A549 (cell line): ENCODE results near the gene DNAAF5. TPM values are rescaled to one million over a fixed set of nuclear protein-coding genes. Genes with fewer than 3 reads are reported as not detected.

Experiments used
- ATAC-seq, 2 experiments: fragments of 200-7000 bp in 1 of 2; fragments of >200 bp in 1 of 2; cut with Nextera tagmentation in 1 of 2; cut with Tn5 transposase in 1 of 2; 3 replicates each; pipeline versions ENCODE4 v1.8.0 to v1.9.1; 2018 to 2020; ENCODE audit warnings: mild to moderate bottlenecking in 1 of 2, moderate library complexity in 1 of 2
- CTCF ChIA-PET: fragments of 300-600 bp; sonication (Branson Sonifier 250); formaldehyde crosslinking; extraction: SDS; loops from one replicate; lab custom pipeline; 2021; ENCODE audit warnings: antibody characterized with exemption, inconsistent platforms; lab: Yijun Ruan, JAX
- POLR2A ChIA-PET: fragments of 350-600 bp; formaldehyde crosslinking; extraction: SDS; loops from one replicate; lab custom pipeline; 2021; ENCODE audit warnings: antibody characterized with exemption, inconsistent platforms; lab: Yijun Ruan, JAX
- DNase-seq, 2 experiments: peaks; one replicate each; pipeline versions ENCODE4 v3.0.0 to v3.0.0-alpha.2; 2011 to 2016; ENCODE audit warnings: low read depth in 1 of 2, low spot score in 1 of 2
- FAIRE-seq: peaks from 2 replicates; lab custom pipeline; 2011; peaks lifted over from hg19 to GRCh38; lab: Jason Lieb, UNC
- H3K27ac ChIP-seq, 2 experiments: fragments of >200 bp; sonication (Bioruptor Twin); formaldehyde crosslinking; 3 replicates each; pipeline ENCODE4 v1.5.1; 2016 to 2017
- H3K4me1 ChIP-seq: fragments of >200 bp; sonication (Bioruptor Twin); formaldehyde crosslinking; 3 replicates; pipeline ENCODE4 v1.6.1; 2016
- H3K4me2 ChIP-seq: fragments of >200 bp; sonication (Bioruptor Twin); formaldehyde crosslinking; 3 replicates; pipeline ENCODE4 v1.6.1; 2016
- H3K4me3 ChIP-seq: fragments of >200 bp; sonication (Bioruptor Twin); formaldehyde crosslinking; 3 replicates; pipeline ENCODE4 v1.5.1; 2016
- H3K9me3 ChIP-seq: fragments of >200 bp; sonication (Bioruptor Twin); formaldehyde crosslinking; 3 replicates; pipeline ENCODE4 v1.6.1; 2016
- CHD2 ChIP-seq: fragments of 150-350 bp; IDR thresholded peaks from 2 replicates; pipeline ENCODE4 v1.6.1; 2014; ENCODE audit warnings: low read length; ENCODE audit not compliant: partially characterized antibody
- EP300 ChIP-seq, 2 experiments: fragments of >200 bp; sonication (Bioruptor Twin); formaldehyde crosslinking; IDR thresholded peaks; 2 replicates in 1 of 2; 3 replicates in 1 of 2; pipeline ENCODE4 v1.6.1; 2016 to 2017
- ESRRA ChIP-seq: fragments of 150-350 bp; IDR thresholded peaks from 2 replicates; pipeline ENCODE4 v1.6.1; 2014; ENCODE audit warnings: mild to moderate bottlenecking, low read length, borderline replicate concordance
- FOSL2 ChIP-seq, 2 experiments: fragments of 450-650 bp in 1 of 2; fragments of >200 bp in 1 of 2; sonication (Bioruptor Twin) in 1 of 2; formaldehyde crosslinking; IDR thresholded peaks; 2 replicates each; pipeline versions ENCODE4 v1.5.0 to v1.6.1; 2016 to 2020; ENCODE audit warnings: mild to moderate bottlenecking in 1 of 2, moderate library complexity in 1 of 2
- FOXS1 ChIP-seq: fragments of 250-450 bp; sonication (Bioruptor Pico); IDR thresholded peaks from 2 replicates; pipeline ENCODE4 v1.5.0; 2020; ENCODE audit warnings: mild to moderate bottlenecking, moderate library complexity
- HDAC2 ChIP-seq: fragments of 200-600 bp; sonication (generic); IDR thresholded peaks from 2 replicates; pipeline ENCODE4 v1.6.1; 2016
- HOXA7 ChIP-seq: fragments of 250-450 bp; sonication (Bioruptor Pico); IDR thresholded peaks from 2 replicates; pipeline ENCODE4 v1.5.0; 2020; ENCODE audit warnings: mild to moderate bottlenecking, moderate library complexity
- JUN ChIP-seq, 2 experiments: fragments of >200 bp; sonication (Bioruptor Twin); formaldehyde crosslinking; IDR thresholded peaks; 2 replicates in 1 of 2; 3 replicates in 1 of 2; pipeline ENCODE4 v1.6.1; 2016 to 2017
- JUNB ChIP-seq: fragments of >200 bp; sonication (Bioruptor Twin); formaldehyde crosslinking; IDR thresholded peaks from 2 replicates; pipeline ENCODE4 v1.6.1; 2016
- KDM1A ChIP-seq: fragments of 200-600 bp; sonication (generic); IDR thresholded peaks from 2 replicates; pipeline ENCODE4 v1.6.1; 2016; ENCODE audit warnings: low read depth, mild to moderate bottlenecking
- MAFK ChIP-seq: fragments of 450-650 bp; IDR thresholded peaks from 2 replicates; pipeline ENCODE4 v1.6.1; 2014; ENCODE audit not compliant: partially characterized antibody
- NFE2L2 ChIP-seq: fragments of 150-350 bp; conservative IDR thresholded peaks from 2 replicates; pipeline ENCODE4 v1.6.1; 2014; ENCODE audit warnings: low read length
- RARB ChIP-seq: fragments of 250-450 bp; sonication (Bioruptor Pico); IDR thresholded peaks from 2 replicates; pipeline ENCODE4 v1.8.0; 2021; ENCODE audit warnings: mild to moderate bottlenecking, moderate library complexity
- SREBF2 ChIP-seq: fragments of 450-650 bp; IDR thresholded peaks from 2 replicates; pipeline ENCODE4 v1.6.1; 2014; ENCODE audit warnings: mild to moderate bottlenecking, moderate library complexity
- TP53 ChIP-seq: fragments of 250-450 bp; sonication (Bioruptor Pico); IDR thresholded peaks from 2 replicates; pipeline ENCODE4 v1.5.0; 2021; ENCODE audit warnings: mild to moderate bottlenecking, moderate library complexity
- ZNF302 ChIP-seq: fragments of 250-450 bp; sonication (Bioruptor Pico); IDR thresholded peaks from 2 replicates; pipeline ENCODE4 v1.9.0; 2021; ENCODE audit warnings: inconsistent platforms, mild to moderate bottlenecking, moderate library complexity
- whole genome bisulfite sequencing: methylation state at CpG from one replicate; pipeline ENCODE4 v1.1.6; 2017; ENCODE audit errors: missing lambda C conversion rate; 5-methylcytosine and 5-hydroxymethylcytosine counted together
- polyA plus RNA-seq, 4 experiments: library from polyadenylated mRNA; depleted of rRNA in 3 of 4; stranded (reverse); fragments of >200 nt; fragmentation: RNase III in 1 of 4; extraction: RNeasy Plus Mini Kit Qiagen cat#74134 plus additional on column Dnase treatment in 1 of 4; gene quantifications; 2 replicates in 3 of 4; 3 replicates in 1 of 4; pipeline ENCODE4 v1.2.3, GENCODE V29; 2011 to 2017
- TF ChIP-seq, protein P1 (sequence below): fragments of 150-350 bp; IDR thresholded peaks from 2 replicates; pipeline ENCODE4 v1.6.1; 2014; ENCODE audit warnings: low read depth, mild to moderate bottlenecking, low read length
- TF ChIP-seq, protein P2 (sequence below): fragments of 450-650 bp; IDR thresholded peaks from 2 replicates; pipeline ENCODE4 v1.6.1; 2014; ENCODE audit warnings: antibody characterized with exemption
- TF ChIP-seq, protein P3 (sequence below): fragments of >200 bp; sonication (Bioruptor Twin); formaldehyde crosslinking; IDR thresholded peaks from 3 replicates; pipeline ENCODE4 v1.6.1; 2016
- TF ChIP-seq, protein P4 (sequence below): IDR thresholded peaks from 2 replicates; pipeline ENCODE4 v1.6.1; 2012
- TF ChIP-seq, protein P5 (sequence below): fragments of >200 bp; sonication (Bioruptor Twin); formaldehyde crosslinking; IDR thresholded peaks from 2 replicates; pipeline ENCODE4 v1.6.1; 2016

Gene DNAAF5
- polyA plus RNA-seq, 2 of the 4 experiments (the other 2 are of a cell fraction) = 27.8 to 34.7 TPM

DNA sequence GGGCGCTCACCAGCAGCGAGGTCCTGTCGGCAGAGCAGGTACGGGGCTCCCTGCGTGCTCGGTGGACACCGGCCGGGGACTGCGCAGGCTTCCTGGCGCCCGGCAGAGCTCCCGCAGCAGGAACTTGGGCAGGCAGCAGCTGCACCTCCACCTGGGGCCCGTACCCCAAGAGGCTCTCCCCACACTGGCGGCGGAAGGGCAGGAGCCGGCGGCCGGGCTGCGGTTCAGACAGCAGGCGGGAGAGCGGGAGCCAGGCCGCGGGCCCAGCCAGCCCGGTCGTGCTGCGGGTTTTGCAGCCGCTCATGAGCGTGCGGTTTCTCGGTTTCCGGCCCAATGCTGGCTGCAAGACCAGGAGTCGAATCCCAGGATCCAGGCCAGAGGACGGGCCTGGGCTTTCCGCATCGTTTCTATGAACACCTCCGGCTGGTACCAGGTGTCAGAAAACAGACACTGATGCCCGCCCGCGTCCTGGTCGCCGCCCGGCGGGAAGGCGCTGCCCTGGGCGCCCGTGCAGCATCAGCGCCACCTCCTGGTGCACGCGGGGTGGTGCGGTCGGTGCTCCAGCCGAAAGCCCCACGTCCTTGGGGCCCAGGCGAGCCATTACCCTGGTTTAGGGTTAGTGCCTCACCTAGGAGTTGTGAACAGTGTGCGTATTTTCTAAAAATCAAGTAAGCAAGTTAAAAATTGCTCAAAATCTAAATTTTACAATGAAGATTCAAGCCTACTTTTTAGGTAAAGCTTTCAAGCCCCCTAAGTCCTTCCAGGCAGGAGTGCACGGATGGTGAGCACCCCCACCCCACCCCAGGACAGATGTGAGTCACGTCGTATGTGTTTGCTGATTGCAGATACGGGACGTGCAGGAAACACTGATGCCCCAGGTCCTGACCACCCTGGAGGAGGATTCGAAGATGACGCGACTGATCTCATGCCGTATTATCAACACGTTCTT lies 47.9 kb downstream of the DNAAF5 start (continued):
- TF ChIP-seq, protein P1, sequence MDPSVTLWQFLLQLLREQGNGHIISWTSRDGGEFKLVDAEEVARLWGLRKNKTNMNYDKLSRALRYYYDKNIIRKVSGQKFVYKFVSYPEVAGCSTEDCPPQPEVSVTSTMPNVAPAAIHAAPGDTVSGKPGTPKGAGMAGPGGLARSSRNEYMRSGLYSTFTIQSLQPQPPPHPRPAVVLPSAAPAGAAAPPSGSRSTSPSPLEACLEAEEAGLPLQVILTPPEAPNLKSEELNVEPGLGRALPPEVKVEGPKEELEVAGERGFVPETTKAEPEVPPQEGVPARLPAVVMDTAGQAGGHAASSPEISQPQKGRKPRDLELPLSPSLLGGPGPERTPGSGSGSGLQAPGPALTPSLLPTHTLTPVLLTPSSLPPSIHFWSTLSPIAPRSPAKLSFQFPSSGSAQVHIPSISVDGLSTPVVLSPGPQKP = no peak
- no peak for TF ChIP-seq NFE2L2
- TF ChIP-seq FOXS1 (CRISPR knock-in tag) = no peak
- TF ChIP-seq EP300 (IDR thresholded peaks at IDR 0.05) = no peak

DNA sequence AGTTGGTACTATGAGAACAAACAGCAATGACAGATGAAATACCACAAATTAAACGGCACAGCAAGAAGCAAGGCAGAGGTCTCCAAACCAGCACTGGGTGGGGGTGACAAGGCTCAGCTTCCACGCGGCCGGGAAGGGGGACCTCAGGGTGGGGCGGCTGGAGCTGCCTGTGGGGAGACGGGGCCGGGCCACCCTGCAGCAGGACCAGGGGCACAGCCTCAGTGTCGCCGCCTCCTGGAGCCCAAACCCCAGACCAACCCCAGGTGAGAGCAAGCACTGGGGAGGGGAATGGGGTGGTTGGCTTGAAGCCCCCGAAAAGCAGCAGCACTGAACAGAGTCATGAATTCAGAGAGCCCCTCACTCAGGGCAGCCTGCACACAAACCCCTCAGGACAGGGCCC lies 49.9 kb downstream of the DNAAF5 start:
- FAIRE-seq = no peak
- Histone ChIP-seq H3K4me3 (no peak overlapping the region), H3K4me2 (no peak overlapping the region), H3K4me1 (no peaks in the 10 kb centered on the region), H3K9me3 (no peaks in the 10 kb centered on the region), H3K27ac (no peak overlapping the region)
- no peak for ATAC-seq
- ChIA-PET POLR2A (no interaction called here), CTCF (interaction anchor here (0.9 to 2.4 kb wide), 3 partner anchors 12 to 455 kb away, joined by 3 to 12 read pairs (median 3); no protein-coding TSS in a partner anchor)
- no peak for DNase-seq
- TF ChIP-seq JUNB (no peak), RARB (no peak), TP53 (CRISPR knock-in tag) (no peak), HDAC2 (no peak), MAFK (no peak), SREBF2 (no peak), KDM1A (no peak), ZNF302 (CRISPR knock-in tag) (no peak)
- TF ChIP-seq, protein P2, sequence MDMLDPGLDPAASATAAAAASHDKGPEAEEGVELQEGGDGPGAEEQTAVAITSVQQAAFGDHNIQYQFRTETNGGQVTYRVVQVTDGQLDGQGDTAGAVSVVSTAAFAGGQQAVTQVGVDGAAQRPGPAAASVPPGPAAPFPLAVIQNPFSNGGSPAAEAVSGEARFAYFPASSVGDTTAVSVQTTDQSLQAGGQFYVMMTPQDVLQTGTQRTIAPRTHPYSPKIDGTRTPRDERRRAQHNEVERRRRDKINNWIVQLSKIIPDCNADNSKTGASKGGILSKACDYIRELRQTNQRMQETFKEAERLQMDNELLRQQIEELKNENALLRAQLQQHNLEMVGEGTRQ = no peak
- 92% methylated on average over 10 of the region's 10 CpGs for WGBS

DNA sequence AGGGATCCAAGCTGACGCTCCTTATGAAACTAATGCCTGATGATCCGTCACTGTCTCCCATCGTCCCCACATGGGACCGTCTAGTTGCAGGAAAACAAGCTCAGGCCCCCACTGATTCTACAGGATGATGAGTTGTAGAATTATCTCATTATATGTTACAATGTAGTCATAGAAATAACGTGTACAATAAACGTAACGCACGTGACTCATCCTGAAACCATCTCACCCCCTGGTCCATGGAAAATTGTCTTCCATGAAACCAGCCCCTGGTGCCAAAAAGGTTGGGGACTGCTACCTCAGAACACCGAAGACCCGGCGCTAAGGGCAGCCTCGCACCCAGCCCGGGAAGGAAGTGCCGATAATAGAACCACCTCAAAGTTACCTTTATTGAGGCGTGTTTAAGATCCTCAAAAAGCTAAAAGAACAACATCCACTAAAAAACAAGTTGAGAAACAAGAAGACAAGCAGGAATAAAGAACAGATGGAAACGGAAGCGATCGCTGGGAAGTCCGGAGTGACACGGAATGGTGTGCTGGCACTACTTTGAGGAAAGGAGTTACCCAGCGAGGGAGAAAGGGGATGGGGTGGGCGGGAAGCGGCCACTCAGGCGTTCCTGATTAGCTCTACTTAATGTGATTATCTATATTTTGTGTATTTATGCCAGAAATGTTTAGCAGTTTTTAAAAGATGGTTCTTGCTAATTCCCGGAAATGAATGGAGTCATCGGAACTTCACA lies 50.7 kb downstream of the DNAAF5 start:
- TF ChIP-seq ESRRA = no peak
- no peak for DNase-seq

DNA sequence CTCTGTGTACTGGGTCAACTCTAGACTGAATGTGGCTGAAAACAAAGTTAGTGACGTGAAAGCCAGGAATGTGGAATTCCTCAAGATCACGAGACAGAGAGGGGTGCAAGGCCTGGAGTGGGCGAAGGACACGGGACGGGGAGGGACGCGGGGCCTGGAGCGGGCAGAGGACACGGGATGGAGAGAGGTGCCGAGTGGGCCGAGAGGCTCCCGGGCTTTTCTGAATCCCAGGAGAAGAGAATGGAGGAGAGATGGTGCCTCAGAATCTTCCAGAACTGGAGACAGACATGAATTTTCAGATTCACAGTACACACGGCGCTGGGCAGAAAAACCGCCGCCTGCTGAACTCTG lies 51.2 kb downstream of the DNAAF5 start:
- ChIA-PET POLR2A (no interaction called here), CTCF (interaction anchor here (1.1 to 2.4 kb wide), 3 partner anchors 95 to 456 kb away, joined by 4 to 12 read pairs (median 6); no protein-coding TSS in a partner anchor)
- no peak for ATAC-seq
- no peak for FAIRE-seq
- WGBS = 90% methylated on average over 16 of the region's 16 CpGs
- Histone ChIP-seq H3K4me3 (no peak overlapping the region), H3K9me3 (no peaks in the 10 kb centered on the region), H3K4me2 (no peak overlapping the region), H3K27ac (no peak overlapping the region), H3K4me1 (no peaks in the 10 kb centered on the region)
- DNase-seq = no peak
- TF ChIP-seq, protein P3, sequence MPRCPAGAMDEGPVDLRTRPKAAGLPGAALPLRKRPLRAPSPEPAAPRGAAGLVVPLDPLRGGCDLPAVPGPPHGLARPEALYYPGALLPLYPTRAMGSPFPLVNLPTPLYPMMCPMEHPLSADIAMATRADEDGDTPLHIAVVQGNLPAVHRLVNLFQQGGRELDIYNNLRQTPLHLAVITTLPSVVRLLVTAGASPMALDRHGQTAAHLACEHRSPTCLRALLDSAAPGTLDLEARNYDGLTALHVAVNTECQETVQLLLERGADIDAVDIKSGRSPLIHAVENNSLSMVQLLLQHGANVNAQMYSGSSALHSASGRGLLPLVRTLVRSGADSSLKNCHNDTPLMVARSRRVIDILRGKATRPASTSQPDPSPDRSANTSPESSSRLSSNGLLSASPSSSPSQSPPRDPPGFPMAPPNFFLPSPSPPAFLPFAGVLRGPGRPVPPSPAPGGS = no peak
- TF ChIP-seq CHD2 (no peak), JUNB (no peak), KDM1A (no peak), FOSL2 (IDR thresholded peaks at IDR 0.05) (no peak), FOSL2 (CRISPR knock-in tag; IDR thresholded peaks at IDR 0.05) (no peak), JUN (IDR thresholded peaks at IDR 0.05) (no peak), HOXA7 (CRISPR knock-in tag) (no peak)
- TF ChIP-seq, protein P4, sequence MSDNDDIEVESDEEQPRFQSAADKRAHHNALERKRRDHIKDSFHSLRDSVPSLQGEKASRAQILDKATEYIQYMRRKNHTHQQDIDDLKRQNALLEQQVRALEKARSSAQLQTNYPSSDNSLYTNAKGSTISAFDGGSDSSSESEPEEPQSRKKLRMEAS = no peak
- TF ChIP-seq, protein P5, sequence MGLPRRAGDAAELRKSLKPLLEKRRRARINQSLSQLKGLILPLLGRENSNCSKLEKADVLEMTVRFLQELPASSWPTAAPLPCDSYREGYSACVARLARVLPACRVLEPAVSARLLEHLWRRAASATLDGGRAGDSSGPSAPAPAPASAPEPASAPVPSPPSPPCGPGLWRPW = no peak

More for the DNA sequence above, 50.7 kb downstream of the DNAAF5 start:
- ChIA-PET POLR2A (no interaction called here), CTCF (interaction anchor here (0.9 to 2.4 kb wide), 5 partner anchors 13 to 456 kb away, joined by 3 to 12 read pairs (median 4); no protein-coding TSS in a partner anchor)
- Histone ChIP-seq H3K4me2 (no peak overlapping the region), H3K4me1 (no peaks in the 10 kb centered on the region), H3K9me3 (no peaks in the 10 kb centered on the region), H3K27ac (no peak overlapping the region), H3K4me3 (no peak overlapping the region)
- ATAC-seq (no peak), FAIRE-seq (no peak)
- 92% methylated on average over 26 of the region's 26 CpGs for WGBS
